Osteocyte (in vitro differentiated cells): ENCODE results near the gene AP2A1. TPM values are rescaled to one million over a fixed set of nuclear protein-coding genes. Genes with fewer than 3 reads are reported as not detected.

Experiments
- DNase-seq: peaks from one replicate; pipeline ENCODE4 v3.0.0; 2021; ENCODE audit warnings: mixed read lengths; ENCODE audit not compliant: unreplicated experiment; ENCODE audit errors: extremely low spot score
- H3K27ac Mint-ChIP-seq: one replicate; pipeline ENCODE4 v1.8.0; 2021; ENCODE audit warnings: mild to moderate bottlenecking, mixed read lengths; ENCODE audit not compliant: unreplicated experiment
- H3K27me3 Mint-ChIP-seq: one replicate; pipeline ENCODE4 v1.8.0; 2021; ENCODE audit warnings: mixed read lengths; ENCODE audit not compliant: unreplicated experiment
- H3K36me3 Mint-ChIP-seq: one replicate; pipeline ENCODE4 v1.8.0; 2021; ENCODE audit warnings: mixed read lengths; ENCODE audit not compliant: unreplicated experiment
- H3K4me1 Mint-ChIP-seq: one replicate; pipeline ENCODE4 v1.8.0; 2021; ENCODE audit warnings: mixed read lengths; ENCODE audit not compliant: unreplicated experiment
- H3K4me3 Mint-ChIP-seq: one replicate; pipeline ENCODE4 v1.8.0; 2021; ENCODE audit warnings: mild to moderate bottlenecking, moderate library complexity, mixed read lengths; ENCODE audit not compliant: unreplicated experiment
- H3K9me3 Mint-ChIP-seq: one replicate; pipeline ENCODE4 v1.8.0; 2021; ENCODE audit warnings: mixed read lengths; ENCODE audit not compliant: unreplicated experiment
- CTCF ChIP-seq: fragments of 200-600 bp; sonication (generic); IDR thresholded peaks from 2 replicates; pipeline ENCODE4 v1.5.0; 2021; ENCODE audit warnings: antibody characterized with exemption, mild to moderate bottlenecking, moderate library complexity
- total RNA-seq: library from RNA; stranded (reverse); gene quantifications from 2 replicates; pipeline ENCODE4 v1.2.1, GENCODE V29; 2021

The AP2A1 gene
- total RNA-seq, 1 donor from 2014 or later = 133 TPM

DNA sequence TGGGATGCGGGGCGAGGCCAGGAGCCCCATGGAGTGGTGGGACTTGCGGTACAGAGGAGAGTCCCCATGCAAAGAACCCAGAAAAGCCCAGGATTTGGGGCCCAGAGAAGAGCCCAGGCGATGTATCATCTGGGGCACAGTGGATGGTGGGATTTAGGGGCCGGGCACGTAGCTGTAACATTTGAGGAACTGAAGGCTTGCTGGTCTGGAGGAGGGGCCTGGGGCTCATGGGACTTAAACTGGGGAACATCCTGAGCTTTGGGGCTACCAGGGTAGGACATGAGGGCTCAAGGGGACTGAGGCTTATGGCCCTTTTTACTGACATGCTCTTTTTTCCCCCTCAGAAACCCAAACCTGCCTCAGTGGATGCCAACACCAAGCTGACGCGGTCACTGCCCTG is 64.8 kb downstream of the AP2A1 start:
- Mint-ChIP-seq H3K4me3 (no peak overlapping the region), H3K36me3 (peaks cover 26% of the 10 kb centered on the region), H3K27ac (no peak overlapping the region), H3K27me3 (no peaks in the 10 kb centered on the region), H3K4me1 (no peaks in the 10 kb centered on the region), H3K9me3 (no peaks in the 10 kb centered on the region)
- DNase-seq = no peak
- TF ChIP-seq CTCF = no peak

DNA sequence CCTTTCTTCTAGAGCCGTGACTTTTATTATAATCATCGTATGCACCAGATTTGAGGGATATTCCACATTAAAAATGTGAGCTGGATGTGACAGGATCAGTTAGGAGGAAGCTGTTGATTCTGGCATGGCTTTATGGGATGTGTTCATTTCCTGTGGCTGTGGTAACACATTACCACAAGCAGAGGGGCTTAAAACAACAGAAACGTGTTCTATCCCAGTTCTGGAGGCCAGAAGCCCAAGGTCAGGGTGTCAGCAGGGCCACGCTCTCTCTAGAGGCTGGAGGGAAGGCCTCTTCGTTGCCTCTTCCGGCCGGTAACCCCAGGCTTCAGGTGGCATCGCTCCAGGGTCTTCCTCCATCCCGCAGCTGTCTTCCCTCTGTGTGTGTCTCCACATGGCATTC is 65.8 kb downstream of the AP2A1 start:
- Mint-ChIP-seq H3K36me3 (peaks cover 27% of the 10 kb centered on the region), H3K27ac (no peak overlapping the region)

DNA sequence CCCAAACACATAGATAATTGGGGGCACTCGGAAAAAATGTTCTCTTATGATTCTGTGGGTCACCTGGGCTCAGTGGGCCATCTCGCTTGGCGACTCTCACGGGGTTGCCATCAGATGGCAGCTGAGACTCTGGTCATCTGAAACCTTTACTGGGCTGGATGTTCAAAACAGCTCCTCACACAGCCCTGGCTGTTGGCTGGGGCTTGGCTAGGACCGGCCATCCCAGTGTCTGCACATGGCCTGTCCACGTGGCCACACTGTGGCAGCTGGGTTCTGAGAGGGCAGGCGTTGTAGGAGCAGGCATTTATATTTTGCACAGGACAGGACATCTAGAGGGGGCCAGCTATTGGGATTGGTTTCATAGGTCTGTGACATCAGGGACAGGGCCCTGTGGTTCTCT is 66.8 kb downstream of the AP2A1 start:
- no peaks in the 10 kb centered on the region for H3K27me3 Mint-ChIP-seq
- no peak overlapping the region for H3K27ac Mint-ChIP-seq
- DNase-seq = no peak
- H3K36me3 Mint-ChIP-seq = peaks cover 33% of the 10 kb centered on the region
- H3K9me3 Mint-ChIP-seq = no peaks in the 10 kb centered on the region
- H3K4me1 Mint-ChIP-seq = no peaks in the 10 kb centered on the region
- no peak for TF ChIP-seq CTCF
- H3K4me3 Mint-ChIP-seq = no peak overlapping the region

More for the DNA sequence above, 65.8 kb downstream of the AP2A1 start:
- Mint-ChIP-seq H3K4me1 (no peaks in the 10 kb centered on the region), H3K4me3 (no peak overlapping the region), H3K9me3 (no peaks in the 10 kb centered on the region), H3K27me3 (no peaks in the 10 kb centered on the region)
- no peak for DNase-seq
- no peak for TF ChIP-seq CTCF

GRCh38 chr19:49835562-49835961 is 68.8 kb downstream of the AP2A1 start:
- Mint-ChIP-seq H3K27ac (no peak overlapping the region), H3K27me3 (no peaks in the 10 kb centered on the region), H3K9me3 (no peaks in the 10 kb centered on the region), H3K4me3 (no peak overlapping the region), H3K4me1 (no peaks in the 10 kb centered on the region), H3K36me3 (peaks cover 49% of the 10 kb centered on the region)
- no peak for DNase-seq
- TF ChIP-seq CTCF = no peak

GRCh38 chr19:49836176-49837008 is 69.6 kb downstream of the AP2A1 start:
- H3K4me1 Mint-ChIP-seq = no peaks in the 10 kb centered on the region
- H3K4me3 Mint-ChIP-seq = no peak overlapping the region
- DNase-seq = no peak
- H3K36me3 Mint-ChIP-seq = peaks cover 51% of the 10 kb centered on the region
- no peaks in the 10 kb centered on the region for H3K27me3 Mint-ChIP-seq
- H3K9me3 Mint-ChIP-seq = no peaks in the 10 kb centered on the region
- no peak for TF ChIP-seq CTCF
- no peak overlapping the region for H3K27ac Mint-ChIP-seq
